ENCODE measurements around the gene SLIT3.

Gene SLIT3

GRCh38 chr5:169253071-169253470 is 47.9 kb downstream of the SLIT3 start:
- no peak overlapping the region for H3K4me3 ChIP-seq (ENCODE audit: low read depth, low read length)
- no peak for TF ChIP-seq CTCF (IDR thresholded peaks at IDR 0.05; ENCODE audit: low read depth, low read length)

- TF ChIP-seq CTCF (IDR thresholded peaks at IDR 0.05; ENCODE audit: low read depth, low read length) = no peak
- no peak overlapping the region for H3K4me3 ChIP-seq (ENCODE audit: low read depth, low read length)
These were observed 49.4 kb downstream of the SLIT3 start for GRCh38 chr5:169251333-169252084.

GRCh38 chr5:169250887-169251286 is 50.1 kb downstream of the SLIT3 start:
- H3K4me3 ChIP-seq (ENCODE audit: low read depth, low read length) = no peak overlapping the region
- TF ChIP-seq CTCF (IDR thresholded peaks at IDR 0.05; ENCODE audit: low read depth, low read length) = no peak

- no peak for TF ChIP-seq CTCF (IDR thresholded peaks at IDR 0.05; ENCODE audit: low read depth, low read length)
- H3K4me3 ChIP-seq (ENCODE audit: low read depth, low read length) = no peak overlapping the region
These were observed 51.9 kb downstream of the SLIT3 start for GRCh38 chr5:169248996-169249395.

GRCh38 chr5:169248550-169248949 is 52.4 kb downstream of the SLIT3 start:
- TF ChIP-seq CTCF (IDR thresholded peaks at IDR 0.05; ENCODE audit: low read depth, low read length) = no peak
- H3K4me3 ChIP-seq (ENCODE audit: low read depth, low read length) = no peak overlapping the region

- H3K4me3 ChIP-seq (ENCODE audit: low read depth, low read length) = no peak overlapping the region
- TF ChIP-seq CTCF (IDR thresholded peaks at IDR 0.05; ENCODE audit: low read depth, low read length) = no peak
These were observed 56.1 kb downstream of the SLIT3 start for GRCh38 chr5:169244812-169245211.

- no peak for TF ChIP-seq CTCF (IDR thresholded peaks at IDR 0.05; ENCODE audit: low read depth, low read length)
- no peak overlapping the region for H3K4me3 ChIP-seq (ENCODE audit: low read depth, low read length)
These were observed 57.1 kb downstream of the SLIT3 start for GRCh38 chr5:169243651-169244422.

All from WI38 (cell line).